Body of pancreas (tissue), 4 donors: ENCODE data around the gene BGN. TPM values are rescaled to one million over a fixed set of nuclear protein-coding genes. Genes with fewer than 3 reads are reported as not detected.

ENCODE experiments used
- ATAC-seq: fragments of 150-250 bp; one replicate; pipeline ENCODE4 v1.9.1; 2016
- DNase-seq, 4 donors: peaks; one replicate each; pipeline ENCODE4 v3.0.0-alpha.2; 2019
- H3K27ac ChIP-seq, 4 donors: fragments of 200-600 bp; sonication (generic); 1 replicate in 3 of 4; 2 replicates in 1 of 4; pipeline versions ENCODE4 v1.5.1 to v1.6.1; 2016 to 2019; ENCODE audit warnings: mild to moderate bottlenecking in 1 of 4, mixed read lengths in 1 of 4, moderate library complexity in 1 of 4
- H3K27me3 ChIP-seq, 2 donors: fragments of 200-600 bp; sonication (generic); one replicate each; pipeline ENCODE4 v1.6.0; 2016; ENCODE audit warnings: mild to moderate bottlenecking in 1 of 2
- H3K36me3 ChIP-seq, 2 donors: fragments of 200-600 bp; sonication (generic); replicated peaks in 1 of 2; 2 replicates each; pipeline ENCODE4 v1.5.1; 2016; ENCODE audit warnings: low read depth in 2 of 2; ENCODE audit not compliant: insufficient read depth in 1 of 2
- H3K4me1 ChIP-seq: fragments of 200-600 bp; sonication (generic); one replicate; pipeline ENCODE4 v1.6.0; 2016
- H3K4me3 ChIP-seq, 2 donors: fragments of 200-600 bp; sonication (generic); 1 replicate in 1 of 2; 2 replicates in 1 of 2; pipeline ENCODE4 v1.5.1; 2016 to 2019
- H3K9me3 ChIP-seq, 3 donors: fragments of 200-600 bp; sonication (generic); 1 replicate in 2 of 3; 2 replicates in 1 of 3; pipeline ENCODE4 v1.5.1; 2016
- POLR2A ChIP-seq, 3 donors: fragments of 450-650 bp; IDR thresholded peaks; one replicate each; pipeline ENCODE4 v1.6.1; 2016; ENCODE audit warnings: antibody characterized with exemption in 3 of 3, mild to moderate bottlenecking in 2 of 3
- WGBS, 2 donors: methylation state at CpG; one replicate each; pipeline ENCODE4 v1.1.5; 2017; 5-methylcytosine and 5-hydroxymethylcytosine counted together
- intact Hi-C: fragments of 100-400 bp; cut with DNase I; formaldehyde crosslinking; loops from one replicate; pipeline ENCODE4 v1.15.1; 2023
- total RNA-seq, 2 donors: library from RNA; depleted of rRNA; stranded (reverse); fragments of >200 nt; gene quantifications; one replicate each; pipeline ENCODE4 v1.1.0, GENCODE V29; 2016
- TF ChIP-seq, protein P1 (sequence below), 7 experiments: fragments of 450-650 bp in 4 of 7; fragments of 200-600 bp in 3 of 7; sonication (generic) in 3 of 7; IDR thresholded peaks; one replicate each; pipeline ENCODE4 v1.5.1; 2016 to 2019; ENCODE audit warnings: antibody characterized with exemption in 7 of 7

The BGN gene
- total RNA-seq, 2 donors from 2014 or later: 30.7 to 34.0 TPM

GRCh38 chrX:153517946-153518834, 23.4 kb downstream of the BGN start:
- Histone ChIP-seq H3K9me3 (no peaks in the 10 kb centered on the region), H3K36me3 (no peaks in the 10 kb centered on the region), H3K4me3 (no peak overlapping the region), H3K27me3 (no peaks in the 10 kb centered on the region), H3K27ac (no peak overlapping the region), H3K4me1 (no peaks in the 10 kb centered on the region)
- no peak for DNase-seq
- TF ChIP-seq POLR2A (IDR thresholded peaks at IDR 0.05): no peak
- TF ChIP-seq, protein P1, sequence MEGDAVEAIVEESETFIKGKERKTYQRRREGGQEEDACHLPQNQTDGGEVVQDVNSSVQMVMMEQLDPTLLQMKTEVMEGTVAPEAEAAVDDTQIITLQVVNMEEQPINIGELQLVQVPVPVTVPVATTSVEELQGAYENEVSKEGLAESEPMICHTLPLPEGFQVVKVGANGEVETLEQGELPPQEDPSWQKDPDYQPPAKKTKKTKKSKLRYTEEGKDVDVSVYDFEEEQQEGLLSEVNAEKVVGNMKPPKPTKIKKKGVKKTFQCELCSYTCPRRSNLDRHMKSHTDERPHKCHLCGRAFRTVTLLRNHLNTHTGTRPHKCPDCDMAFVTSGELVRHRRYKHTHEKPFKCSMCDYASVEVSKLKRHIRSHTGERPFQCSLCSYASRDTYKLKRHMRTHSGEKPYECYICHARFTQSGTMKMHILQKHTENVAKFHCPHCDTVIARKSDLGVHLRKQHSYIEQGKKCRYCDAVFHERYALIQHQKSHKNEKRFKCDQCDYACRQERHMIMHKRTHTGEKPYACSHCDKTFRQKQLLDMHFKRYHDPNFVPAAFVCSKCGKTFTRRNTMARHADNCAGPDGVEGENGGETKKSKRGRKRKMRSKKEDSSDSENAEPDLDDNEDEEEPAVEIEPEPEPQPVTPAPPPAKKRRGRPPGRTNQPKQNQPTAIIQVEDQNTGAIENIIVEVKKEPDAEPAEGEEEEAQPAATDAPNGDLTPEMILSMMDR (IDR thresholded peaks at IDR 0.05): no peak
- WGBS, 2 donors: 0 to 40% methylated on average over 1 to 9 of the region's 70 CpGs
- intact Hi-C loops: no loop called here
- ATAC-seq: no peak

- H3K27me3 ChIP-seq: no peaks in the 10 kb centered on the region
- no peaks in the 10 kb centered on the region for H3K4me1 ChIP-seq
- 34% methylated on average over 10 of the region's 21 CpGs; no CpG with 5 or more reads in 1 of the 2 donors for WGBS, 2 donors
- H3K4me3 ChIP-seq: no peak overlapping the region
- ATAC-seq (no peak), DNase-seq (no peak)
- H3K27ac ChIP-seq: no peak overlapping the region
- intact Hi-C loops: no loop called here
- H3K36me3 ChIP-seq: no peaks in the 10 kb centered on the region
- TF ChIP-seq, protein P1 (IDR thresholded peaks at IDR 0.05): no peak
- no peak for TF ChIP-seq POLR2A (IDR thresholded peaks at IDR 0.05)
- no peaks in the 10 kb centered on the region for H3K9me3 ChIP-seq
Observed at GRCh38 chrX:153519569-153520286, 24.9 kb downstream of the BGN start.

DNA sequence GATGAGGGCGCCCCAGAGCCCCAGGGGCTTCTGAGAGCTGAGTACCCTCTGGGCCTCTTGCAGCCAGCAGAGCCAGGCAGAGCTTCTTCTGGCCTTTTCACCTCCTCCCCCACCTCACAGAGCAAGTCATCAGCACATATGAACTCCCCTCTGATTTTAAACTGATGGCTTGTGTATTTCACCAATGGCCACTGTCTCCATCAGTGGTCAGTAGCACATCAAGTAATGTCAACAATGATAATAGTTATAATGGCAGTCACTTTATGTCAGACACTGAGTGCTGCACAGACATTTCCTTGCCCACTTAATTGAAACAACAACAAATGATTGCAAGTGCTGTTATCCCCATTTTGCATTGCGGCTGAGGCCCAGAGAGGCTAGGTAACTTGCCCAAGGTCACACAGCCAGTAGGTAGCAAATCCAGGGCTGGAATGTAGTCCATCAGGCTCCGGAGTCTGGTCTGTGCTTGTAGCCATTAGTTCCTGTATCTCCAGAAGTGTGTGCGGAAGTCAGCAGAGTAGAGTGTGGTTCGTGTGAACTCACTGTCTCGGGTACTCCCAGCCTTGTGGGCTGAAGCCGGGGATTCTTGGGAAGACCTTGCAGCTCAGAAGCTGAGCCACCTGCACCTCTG, 25.6 kb downstream of the BGN start:
- DNase-seq (no peak), ATAC-seq (no peak)
- TF ChIP-seq POLR2A (IDR thresholded peaks at IDR 0.05): no peak
- TF ChIP-seq, protein P1 (IDR thresholded peaks at IDR 0.05): no peak
- H3K27me3 ChIP-seq: no peaks in the 10 kb centered on the region
- no peak overlapping the region for H3K27ac ChIP-seq
- no peaks in the 10 kb centered on the region for H3K4me1 ChIP-seq
- no peaks in the 10 kb centered on the region for H3K36me3 ChIP-seq
- no peaks in the 10 kb centered on the region for H3K9me3 ChIP-seq
- 40% methylated on average over 6 of the region's 7 CpGs; no CpG with 5 or more reads in 1 of the 2 donors for WGBS, 2 donors
- intact Hi-C loops: no loop called here
- H3K4me3 ChIP-seq: no peak overlapping the region

DNA sequence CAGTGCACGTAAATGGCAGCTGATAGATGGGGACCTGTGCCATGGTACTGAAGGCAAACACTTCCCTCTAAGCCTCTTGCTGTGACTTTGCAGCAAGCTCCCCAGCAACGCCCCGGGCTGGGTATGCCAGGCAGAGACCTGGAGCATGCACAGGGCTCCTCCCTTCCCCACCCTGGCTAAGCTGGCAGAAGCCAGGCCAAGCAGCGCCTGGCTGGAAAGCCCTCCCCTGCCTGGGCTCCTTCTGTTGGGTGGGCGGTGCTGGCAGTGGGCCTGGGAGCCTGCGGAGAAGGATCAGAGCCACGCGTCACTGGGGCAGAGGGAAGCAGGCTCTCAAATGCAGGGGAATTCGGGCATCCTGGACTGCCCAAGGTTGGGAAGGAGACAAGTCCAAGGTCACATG, 26.3 kb downstream of the BGN start:
- WGBS, 2 donors: 47% methylated on average over 9 of the region's 9 CpGs; no CpG with 5 or more reads in 1 of the 2 donors
- intact Hi-C loops: no loop called here
- ATAC-seq (no peak), DNase-seq (no peak)
- no peaks in the 10 kb centered on the region for H3K4me1 ChIP-seq
- H3K9me3 ChIP-seq: no peaks in the 10 kb centered on the region
- no peaks in the 10 kb centered on the region for H3K27me3 ChIP-seq
- no peaks in the 10 kb centered on the region for H3K36me3 ChIP-seq
- H3K27ac ChIP-seq: no peak overlapping the region
- no peak overlapping the region for H3K4me3 ChIP-seq
- TF ChIP-seq POLR2A (IDR thresholded peaks at IDR 0.05): no peak
- TF ChIP-seq, protein P1 (IDR thresholded peaks at IDR 0.05): no peak
